Muscle of back (tissue), 11 donors: ENCODE data around the gene RARG. TPM values are rescaled to one million over a fixed set of nuclear protein-coding genes. Genes with fewer than 3 reads are reported as not detected.

ENCODE experiments used
- DNase-seq, 3 donors: peaks; one replicate each; pipeline versions ENCODE4 v3.0.0 to v3.0.0-alpha.2; 2013
- polyA plus RNA-seq, 10 donors: library from polyadenylated mRNA; unstranded; fragments of 120-200 nt; gene quantifications; one replicate each; pipeline ENCODE4 v1.2.1, GENCODE V29; 2013; ENCODE audit not compliant: insufficient read length in 10 of 10

The RARG gene
- polyA plus RNA-seq, 10 donors, result 17.8 to 45.7 (median 26.1) TPM

DNA sequence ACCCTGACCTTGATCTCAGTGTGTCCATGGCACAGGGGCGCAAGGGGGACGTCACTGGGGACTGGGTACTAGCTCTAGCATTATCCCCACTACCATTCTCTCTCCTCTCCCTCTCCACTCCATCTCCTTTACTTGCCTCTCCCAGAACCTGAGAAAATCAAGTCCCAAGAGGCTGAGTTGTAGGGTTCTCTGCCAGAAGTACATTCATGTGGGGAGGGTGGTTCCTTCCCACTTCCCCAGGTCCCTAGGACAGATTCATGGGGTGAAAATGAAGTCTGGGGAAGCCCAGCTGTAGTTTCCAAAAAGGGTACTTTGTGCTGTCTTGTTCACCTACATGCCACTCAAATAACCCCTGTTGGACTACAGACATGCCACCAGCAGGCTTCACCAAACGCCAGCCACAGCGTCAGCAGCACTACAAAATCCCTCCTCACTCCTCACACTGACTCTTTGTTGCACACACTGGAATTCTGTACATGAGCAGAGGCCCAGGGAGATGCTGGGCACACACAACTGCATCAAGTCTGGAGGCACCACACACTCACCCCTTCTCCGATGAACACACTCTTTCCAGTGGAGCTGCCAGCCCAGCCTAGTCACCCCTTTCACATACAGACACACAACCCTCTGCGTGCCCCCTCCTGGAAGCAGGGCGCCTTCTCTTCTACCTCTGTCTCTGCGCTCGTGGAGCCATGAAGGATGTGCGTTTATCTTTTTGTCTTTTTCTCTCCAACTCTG is 6.9 kb downstream of the RARG start:
- DNase-seq, result peak in 1 of 3 donors; percentile 48

DNA sequence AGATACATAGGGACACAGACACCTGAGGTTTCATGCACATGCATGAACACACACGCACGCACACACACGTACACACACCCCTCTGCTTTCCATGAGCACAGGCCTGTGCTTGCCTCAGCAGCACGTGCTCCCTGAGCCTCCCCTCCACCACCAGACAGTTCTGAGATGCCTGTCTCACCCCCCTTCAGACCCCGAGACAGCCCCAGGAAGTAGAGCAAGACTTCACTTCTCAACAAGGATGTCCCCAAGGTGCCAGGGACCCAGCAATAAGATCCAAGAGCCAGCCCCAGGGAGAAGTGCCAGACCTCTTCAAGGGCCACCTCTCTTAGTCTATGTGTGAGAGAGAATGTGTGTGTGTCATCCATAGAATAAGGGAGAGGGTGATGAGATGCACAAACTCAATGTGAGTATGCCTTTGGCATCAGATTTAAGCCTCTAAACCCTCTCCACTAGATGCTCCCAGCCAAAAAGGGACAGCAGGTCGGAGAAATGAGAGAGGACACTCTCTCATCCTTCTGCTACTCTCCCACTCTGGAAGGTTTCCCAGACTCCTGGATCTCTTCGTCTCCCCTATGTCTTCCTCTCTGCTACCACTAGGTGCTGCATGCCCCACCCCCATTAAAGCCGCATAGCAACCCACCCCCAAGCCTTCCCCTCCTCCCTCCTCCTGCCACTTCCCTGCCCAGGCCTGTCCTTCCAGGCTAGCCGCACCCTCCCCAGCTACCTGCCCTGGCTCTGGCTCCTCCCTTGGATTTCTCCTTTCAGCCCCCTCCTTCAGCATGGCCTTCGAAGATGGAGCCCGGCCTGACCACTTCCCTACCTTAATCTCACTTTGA is 7.7 kb downstream of the RARG start:
- DNase-seq, result peak in 1 of 3 donors; percentile 64

DNA sequence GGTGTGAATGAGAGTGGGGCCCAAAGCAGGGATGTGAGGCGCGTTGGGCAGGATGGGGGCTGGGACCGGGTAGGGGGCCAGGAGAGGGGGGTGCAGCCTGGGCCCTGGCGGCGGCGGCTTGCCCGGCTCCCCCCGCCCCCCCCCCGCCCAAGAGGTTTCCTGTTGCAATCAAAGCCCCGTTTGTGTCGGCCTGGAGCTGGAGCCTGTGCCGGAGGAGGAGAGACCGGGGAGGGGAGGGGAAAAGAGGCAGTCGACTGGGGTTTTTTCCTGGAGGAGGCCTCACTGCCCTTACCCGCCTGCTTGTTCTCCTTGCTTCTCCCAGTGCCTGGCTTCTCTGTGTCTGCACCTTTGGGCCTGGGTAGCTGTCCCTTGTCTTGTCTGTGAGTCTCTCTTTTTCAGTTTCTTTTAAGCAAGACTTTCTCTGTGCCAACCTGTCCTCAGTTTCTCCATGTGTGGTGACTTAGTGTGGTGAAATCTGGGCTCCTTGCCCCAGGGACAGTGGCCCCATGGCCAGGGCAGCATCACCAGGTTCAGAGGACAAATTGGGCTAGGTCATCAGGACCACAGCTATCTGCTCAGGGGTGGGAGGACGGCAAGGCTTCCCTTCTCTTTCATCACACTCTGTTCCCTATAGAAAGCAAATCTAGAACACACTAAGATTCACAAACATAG is 8.5 kb downstream of the RARG start:
- DNase-seq, result peak in 2 of 3 donors; percentile 46 to 71

DNA sequence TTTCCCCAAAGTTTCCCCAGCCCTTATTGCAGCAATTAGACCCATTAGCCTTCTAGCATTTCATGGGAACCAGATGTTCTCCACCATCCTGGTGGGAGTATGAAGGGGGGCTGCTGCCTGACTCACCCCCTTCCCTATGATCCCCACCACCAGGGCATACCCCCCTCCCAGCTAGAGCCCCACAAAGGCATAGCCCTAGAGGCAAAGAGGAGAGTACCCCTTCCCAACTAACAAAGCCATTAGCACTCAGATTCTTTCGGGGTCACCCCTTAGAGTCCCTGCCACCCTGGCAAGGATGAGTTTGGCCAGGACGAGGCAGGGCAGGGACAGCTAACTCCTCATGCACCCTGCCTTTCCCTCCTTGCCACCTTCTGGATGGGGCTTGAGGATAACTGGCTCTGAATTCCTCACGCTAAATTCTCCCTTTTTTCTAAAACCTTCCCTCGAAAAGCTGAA is 9.2 kb downstream of the RARG start:
- DNase-seq, result no peak

DNA sequence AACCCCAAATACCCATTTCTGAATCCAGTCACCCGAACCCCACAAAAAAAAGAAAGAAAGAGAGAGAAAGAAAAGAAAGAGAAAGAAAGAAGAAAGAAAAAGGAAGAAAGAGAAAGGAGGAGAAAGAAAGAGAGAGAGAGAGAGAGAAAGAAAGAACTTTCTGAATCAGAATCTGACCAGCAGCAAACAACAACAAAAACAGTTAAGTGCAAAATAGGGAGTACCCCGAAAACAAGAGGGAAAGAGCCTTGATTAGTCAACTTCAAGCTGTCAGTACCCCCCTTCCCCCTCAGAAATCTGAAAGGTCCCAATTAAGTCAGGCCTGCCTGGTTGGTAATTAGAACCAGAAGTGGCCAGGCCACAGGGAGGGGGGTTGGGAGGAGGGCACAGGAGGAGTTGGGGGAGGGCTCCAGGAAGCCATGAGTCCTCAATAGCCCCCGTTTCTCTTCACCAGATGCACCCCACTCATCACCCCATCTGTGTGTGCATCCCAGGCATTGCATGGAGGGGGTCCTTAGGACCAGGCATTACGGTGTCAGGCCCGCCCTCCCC is 9.8 kb downstream of the RARG start:
- no peak for DNase-seq

DNA sequence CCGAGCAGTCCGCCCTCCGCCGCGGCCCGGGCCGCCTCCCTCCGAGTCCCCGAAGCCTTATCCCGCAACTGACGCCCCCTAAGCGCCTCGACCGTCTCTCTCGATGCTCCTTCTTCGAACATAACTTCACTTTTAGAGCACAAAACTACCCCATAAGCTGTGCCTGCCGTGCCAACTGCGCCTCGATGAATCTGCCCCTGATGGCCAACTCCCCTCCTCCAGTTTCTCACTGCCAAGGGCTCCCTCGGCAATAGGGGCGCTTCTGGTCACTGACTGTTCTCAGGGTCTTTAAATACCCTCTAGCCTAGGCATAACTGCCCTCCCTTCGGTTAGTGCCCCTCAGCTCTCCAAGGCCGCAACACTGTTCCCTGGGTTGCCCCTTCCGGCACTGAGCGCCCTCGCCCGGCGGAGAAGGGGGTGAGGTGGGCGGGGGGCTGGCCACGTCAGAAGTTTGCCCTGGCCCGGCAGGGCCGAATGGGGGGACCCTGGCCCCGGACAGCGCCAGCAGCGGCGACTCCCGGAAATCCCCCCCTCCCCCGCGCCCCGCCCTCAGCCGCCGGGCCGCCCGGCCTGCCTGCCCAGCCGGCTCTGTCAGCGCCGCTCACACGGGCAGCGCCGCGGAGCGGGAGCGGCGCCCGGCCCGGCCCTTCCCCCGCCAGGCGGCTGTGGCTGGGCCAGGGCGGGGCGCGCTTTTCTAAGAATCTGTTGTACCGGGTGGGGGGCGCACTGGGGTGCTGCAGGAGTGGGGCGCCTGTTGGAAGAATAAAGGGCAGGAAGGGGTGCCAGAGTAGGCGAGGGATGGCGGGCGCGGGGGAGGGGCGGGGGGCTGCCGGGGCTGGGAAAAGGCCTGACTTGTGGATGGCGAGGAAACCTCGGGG is 10.6 kb downstream of the RARG start:
- DNase-seq, result peak in 1 of 3 donors; percentile 75

DNA sequence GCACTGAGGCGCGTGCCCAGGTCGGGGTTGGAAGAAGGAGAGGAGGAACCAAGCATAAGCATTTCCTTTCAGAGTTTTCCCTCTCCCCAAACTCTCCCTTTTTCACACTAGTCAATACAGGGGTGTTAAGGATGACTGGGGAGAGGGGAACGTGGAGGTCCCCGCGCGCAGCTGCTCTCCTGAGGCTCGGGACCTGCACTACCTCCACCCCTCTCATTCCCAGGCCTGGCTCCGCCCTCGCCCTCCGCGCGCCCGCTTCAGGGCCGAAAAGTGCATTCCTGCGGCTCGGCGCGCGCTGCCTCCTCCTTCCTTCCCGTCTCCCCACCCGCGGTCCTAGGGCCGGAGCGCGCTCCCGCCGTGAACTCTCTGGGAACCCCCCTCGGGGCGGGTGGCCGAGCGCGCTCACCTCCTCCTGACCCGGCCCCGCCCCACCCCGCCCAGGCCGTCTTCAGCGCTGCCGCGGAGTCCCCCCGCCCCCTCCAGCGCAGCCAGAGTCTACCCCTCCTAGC is 11.3 kb downstream of the RARG start:
- DNase-seq, result peak; percentile 94 to 97 (median 95)

DNA sequence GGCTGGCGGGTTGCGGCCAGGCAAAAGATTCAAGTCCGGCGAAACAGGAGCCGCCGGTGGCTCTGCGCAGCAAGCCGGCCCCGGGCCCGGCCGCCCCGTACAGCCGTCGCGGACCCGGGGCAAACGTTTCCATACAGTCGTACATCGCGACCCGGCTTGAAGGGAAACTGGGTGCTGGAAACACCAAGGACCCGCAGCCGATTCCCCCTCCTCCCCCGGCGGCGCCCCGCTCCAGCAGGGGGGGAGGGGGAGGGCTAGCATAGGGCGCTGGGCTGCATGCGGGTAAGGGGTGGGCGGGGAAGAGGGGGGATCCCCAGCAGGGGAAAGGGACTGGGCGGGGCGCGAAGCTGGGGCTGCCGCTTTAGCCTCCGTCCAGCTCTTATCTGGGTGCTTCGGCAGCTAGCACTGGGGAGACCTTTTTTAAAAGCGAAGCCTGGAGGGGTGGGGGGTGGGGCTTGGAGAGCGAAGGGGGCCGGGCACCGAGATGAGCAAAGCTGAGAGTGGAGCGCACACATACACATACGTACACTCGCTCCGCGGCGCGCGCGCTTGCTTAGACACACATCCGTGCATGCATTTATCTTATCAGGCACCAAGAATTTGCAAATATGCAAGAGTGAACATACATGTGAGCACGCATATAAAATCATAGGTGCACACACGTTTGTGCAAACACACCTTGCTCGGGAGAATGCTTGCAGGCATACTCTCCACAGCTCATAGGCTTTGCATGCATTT is 11.9 kb downstream of the RARG start:
- peak; percentile 73 to 95 (median 82) for DNase-seq

DNA sequence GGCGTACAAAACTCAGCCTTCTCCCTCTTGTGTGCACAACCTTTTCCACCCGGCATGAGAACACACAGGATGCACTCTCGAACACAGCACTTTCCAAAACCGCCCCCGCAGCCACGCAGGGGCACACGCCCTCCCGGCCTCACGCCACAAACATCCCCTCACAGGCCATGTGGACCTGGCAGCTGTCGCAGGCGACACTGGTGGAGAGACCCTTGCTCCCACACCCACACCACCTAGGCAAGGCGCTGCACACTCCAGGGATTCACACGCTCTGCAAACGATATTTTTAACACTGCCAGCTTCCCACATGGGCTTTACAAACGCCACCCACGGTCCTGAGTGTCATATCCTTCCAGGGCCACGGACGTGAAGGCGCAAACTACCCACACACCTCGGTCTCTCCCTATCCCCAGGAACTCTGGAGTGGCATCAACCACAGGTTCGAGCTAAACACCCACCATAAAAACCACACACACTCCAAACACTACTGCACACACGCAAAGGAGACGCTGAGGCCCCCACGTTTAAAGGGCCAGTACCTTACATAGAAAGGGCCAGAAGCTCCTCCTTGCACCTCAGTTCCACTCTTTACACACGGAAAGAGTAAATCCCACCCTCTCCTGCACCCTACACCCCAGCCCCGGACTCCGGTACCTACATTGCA is 12.6 kb downstream of the RARG start:
- peak in 2 of 3 donors; percentile 45 to 81 for DNase-seq

DNA sequence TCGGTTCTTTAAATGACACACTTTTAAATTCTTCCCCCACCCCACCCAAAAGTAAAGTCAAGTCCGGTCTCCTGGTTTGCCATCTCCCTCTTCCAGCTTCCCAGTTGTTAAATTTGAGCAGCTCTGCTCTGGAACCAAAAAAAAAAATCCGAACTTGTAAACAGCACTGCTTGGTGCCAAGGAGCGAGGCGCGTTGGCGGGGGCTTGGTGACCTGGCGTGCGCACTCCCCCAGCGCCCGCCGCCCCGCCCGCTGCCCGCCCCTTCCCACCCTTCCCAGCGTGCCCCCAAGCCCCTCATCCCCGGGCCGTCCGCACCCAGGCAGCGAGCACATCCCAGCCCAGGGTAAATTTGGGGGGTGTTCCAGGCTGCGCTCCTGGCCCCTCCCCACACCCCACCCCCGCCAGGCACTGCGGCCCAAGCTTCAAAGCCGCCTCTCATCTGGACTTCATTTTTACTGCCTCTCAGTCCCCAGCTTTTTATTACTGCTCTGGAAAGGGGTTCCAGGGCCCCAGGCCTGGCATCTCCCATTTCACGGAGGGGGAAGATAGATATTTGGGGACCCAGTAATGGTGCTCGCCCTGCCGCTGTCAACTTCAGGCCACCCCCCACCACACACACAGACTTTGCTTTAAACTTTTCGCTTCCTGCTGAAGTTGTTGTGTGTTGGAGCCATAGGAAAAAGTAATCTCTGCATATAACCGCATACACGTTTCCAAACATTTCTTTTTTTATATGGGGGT is 13.3 kb downstream of the RARG start:
- DNase-seq, result peak in 2 of 3 donors; percentile 51 to 74

DNA sequence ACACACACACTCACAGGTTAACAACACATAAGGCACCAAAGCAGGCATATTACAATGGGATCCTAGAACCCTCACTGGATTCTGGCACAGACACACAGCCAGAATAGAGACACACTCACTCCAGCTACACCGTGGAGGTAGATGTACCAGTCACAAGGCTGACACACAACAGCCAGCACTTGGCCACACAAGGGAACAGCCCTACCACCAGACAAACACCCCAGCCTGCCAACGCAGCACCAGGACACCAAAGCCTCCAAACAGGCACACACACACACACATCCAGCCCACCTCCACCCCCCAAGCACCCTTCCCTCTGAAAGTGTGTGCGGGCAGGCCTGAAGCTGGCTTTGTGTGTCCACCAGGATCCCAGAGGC is 14.1 kb downstream of the RARG start:
- no peak for DNase-seq

DNA sequence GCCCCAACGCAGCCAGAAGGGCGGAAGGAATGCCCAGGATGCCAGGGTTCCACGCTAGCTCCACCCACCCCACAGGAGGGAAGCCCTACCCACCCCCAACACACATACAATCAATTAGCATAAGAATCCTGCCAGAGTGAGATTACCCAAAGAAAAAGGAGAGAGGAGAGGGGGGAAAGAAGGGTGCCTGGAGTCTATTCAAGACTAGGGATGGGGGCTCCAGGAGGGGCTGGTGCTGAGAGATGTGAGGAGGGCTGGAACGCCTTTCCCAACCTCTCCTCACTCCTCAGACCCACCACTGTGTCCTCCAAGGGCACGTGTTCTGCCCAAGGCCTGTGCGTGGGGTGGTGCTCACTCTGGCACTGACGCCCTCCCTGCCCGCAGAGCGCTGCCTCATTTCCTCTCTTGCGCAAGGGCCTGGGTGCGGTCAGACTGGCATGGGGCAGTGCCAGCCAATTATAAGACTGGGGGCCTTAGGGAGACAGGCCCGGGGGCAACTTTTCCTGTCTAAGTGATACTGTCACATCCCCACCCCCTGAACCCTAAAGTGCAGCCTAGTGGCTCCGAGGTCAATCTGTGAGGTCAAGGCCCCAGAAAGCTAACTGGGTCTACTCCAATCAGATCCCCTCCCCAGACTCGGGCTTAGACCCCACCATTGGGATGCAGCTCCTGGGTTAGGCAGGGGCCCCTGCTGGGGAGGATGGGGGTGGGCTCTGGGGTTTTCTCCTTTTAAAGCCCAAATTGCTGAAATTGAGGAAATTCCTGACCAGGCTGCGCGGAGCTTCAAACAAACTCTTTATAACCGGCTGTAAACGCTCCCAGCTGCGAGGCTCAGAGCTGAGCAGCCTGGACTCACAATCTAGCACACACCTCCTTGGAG is 14.7 kb downstream of the RARG start:
- no peak for DNase-seq

DNA sequence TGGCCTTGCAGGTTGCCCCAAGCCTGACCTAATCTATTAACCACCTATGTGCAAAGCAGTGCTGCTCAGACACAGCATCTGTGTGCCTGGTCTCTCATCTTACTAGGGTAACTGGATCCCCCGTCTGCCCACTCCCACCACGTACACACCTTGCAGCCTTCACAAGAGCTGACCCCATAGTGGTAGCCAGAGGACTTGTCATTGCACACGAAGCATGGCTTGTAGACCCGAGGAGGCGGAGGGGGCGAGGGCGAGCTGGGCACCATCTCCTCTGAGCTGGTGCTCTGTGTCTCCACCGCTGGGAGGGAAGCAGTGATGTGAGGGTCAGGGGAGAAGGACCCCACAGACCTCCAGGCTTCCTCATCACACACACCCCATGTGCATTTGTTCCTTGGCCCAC is 16.5 kb downstream of the RARG start:
- DNase-seq, result no peak

DNA sequence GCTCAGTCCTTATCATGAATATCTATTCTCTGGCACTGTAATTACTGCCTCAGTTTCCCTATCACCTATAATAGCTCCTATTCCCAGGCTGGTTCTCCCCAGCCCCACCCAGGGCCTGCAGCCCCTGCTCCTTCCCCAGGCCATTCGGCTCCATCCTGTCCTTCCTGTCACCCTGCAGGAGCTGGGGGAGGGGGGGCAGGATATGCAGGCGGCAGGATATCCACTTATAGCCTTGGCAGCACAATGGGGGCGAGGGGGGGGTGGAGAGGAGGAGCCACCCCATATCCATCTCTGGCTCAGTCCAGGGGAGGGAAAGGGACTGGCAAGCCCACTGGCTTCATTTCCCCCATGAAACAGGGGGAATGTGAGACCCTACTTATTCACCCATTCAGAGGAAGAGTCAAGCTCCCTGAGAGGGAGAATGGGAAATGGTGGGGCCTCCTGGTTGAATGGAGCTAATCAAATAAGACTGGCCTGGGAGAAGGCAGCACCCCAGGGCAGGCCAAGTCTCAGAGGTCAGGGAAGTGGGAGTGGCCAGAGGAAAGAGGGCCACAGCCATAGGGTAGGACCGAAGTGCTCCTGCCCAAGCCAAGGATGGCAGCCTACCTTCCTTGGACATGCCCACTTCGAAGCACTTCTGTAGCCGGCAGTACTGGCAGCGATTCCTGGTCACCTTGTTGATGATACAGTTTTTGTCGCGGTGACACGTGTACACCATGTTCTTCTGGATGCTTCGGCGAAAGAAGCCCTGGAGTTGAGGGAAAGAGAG is 17.1 kb downstream of the RARG start:
- no peak for DNase-seq

DNA sequence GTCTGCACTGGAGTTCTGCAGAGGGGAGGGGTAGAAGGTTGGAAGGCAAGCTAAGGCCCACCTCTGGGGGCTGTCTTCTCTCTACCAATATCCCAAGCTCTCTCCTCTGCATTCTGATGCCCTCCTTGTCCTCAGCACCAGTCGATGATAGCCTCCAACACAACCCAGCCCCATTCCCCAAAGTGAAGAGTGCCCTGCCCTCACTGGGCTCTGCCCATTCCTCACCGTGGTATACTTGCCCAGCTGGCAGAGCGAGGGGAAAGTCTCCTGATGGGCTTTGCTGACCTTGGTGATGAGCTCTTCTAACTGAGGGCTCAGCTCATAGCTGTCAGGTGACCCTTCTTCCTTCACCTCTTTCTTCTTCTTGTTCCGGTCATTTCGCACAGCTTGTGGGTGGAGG is 17.8 kb downstream of the RARG start:
- DNase-seq, result no peak

DNA sequence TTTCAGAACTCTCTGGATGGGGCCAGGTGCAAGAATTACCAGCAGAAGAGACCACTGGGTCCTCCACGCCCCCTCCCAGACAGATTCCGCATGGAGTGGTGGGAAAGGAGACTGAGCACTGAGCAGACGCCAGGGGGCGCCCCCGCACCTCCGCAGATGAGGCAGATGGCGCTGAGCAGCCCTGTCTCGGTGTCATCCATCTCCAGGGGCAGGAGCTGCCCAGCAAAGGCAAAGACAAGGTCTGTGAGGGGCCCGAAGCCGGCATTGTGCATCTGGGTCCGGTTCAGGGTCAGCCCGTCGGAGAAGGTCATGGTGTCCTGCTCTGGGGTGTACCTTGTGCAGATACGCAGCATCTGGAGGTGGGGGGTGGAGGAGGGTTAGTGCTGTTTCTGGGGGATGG is 18.7 kb downstream of the RARG start:
- peak in 2 of 3 donors; percentile 83 to 89 for DNase-seq

DNA sequence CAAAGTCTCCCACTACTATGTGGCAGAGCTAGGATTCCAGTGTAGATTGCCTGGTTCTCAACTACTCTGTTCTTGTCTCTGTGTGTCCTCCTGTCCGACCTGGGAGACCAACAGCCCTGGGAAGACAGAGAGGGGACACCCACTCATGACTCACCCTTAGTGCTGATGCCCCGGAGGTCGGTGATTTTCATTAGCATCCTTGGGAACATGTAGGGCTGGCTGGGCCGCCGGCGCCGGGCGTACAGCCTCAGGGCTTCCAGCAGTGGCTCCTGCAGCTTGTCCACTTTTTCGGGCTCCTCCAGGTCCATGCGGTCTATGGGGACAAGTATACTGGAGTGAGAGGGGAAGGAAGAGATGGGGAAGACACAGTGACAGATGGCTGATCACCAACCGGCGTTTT is 19.1 kb downstream of the RARG start:
- DNase-seq, result no peak
